Activated CD4-positive, alpha-beta memory T cell treated with anti-CD3 and anti-CD28 coated beads for 36 hours (primary cell): Measurements from ENCODE around the gene MARS1. TPM values are rescaled to one million over a fixed set of nuclear protein-coding genes. Genes with fewer than 3 reads are reported as not detected.

Experiments
- CTCF ChIA-PET: fragments of 350-600 bp; sonication (Branson Sonifier 250); formaldehyde crosslinking; loops from one replicate; lab custom pipeline; 2021; ENCODE audit warnings: antibody characterized with exemption, inconsistent platforms; lab: Charles Lee
- POLR2A ChIA-PET: fragments of 350-600 bp; sonication (Branson Sonifier 250); formaldehyde crosslinking; loops from one replicate; lab custom pipeline; 2021; ENCODE audit warnings: antibody characterized with exemption; lab: Charles Lee
- DNase-seq: peaks from one replicate; pipeline ENCODE4 v3.0.0-alpha.2; 2020
- H3K27ac Mint-ChIP-seq: one replicate; pipeline ENCODE4 v1.8.0; 2021; ENCODE audit warnings: mixed read lengths
- H3K27me3 Mint-ChIP-seq: one replicate; pipeline ENCODE4 v1.8.0; 2021; ENCODE audit warnings: mixed read lengths
- H3K36me3 Mint-ChIP-seq: one replicate; pipeline ENCODE4 v1.8.0; 2021; ENCODE audit warnings: mixed read lengths
- H3K4me1 Mint-ChIP-seq: one replicate; pipeline ENCODE4 v1.8.0; 2021; ENCODE audit warnings: low read depth, mixed read lengths
- H3K4me3 Mint-ChIP-seq: one replicate; pipeline ENCODE4 v1.8.0; 2021; ENCODE audit warnings: mild to moderate bottlenecking, mixed read lengths
- H3K9me3 Mint-ChIP-seq: one replicate; pipeline ENCODE4 v1.8.0; 2021; ENCODE audit warnings: mixed read lengths
- intact Hi-C: fragments of 100-400 bp; cut with micrococcal nuclease; formaldehyde crosslinking; loops from one replicate; pipeline ENCODE4 v1.15.1; 2023
- total RNA-seq, 2 experiments: library from RNA; stranded (reverse); gene quantifications; one replicate each; pipeline ENCODE4 v1.2.3, GENCODE V29; 2021

MARS1 gene
- total RNA-seq, 2 experiments from 2014 or later, result 354 to 364 TPM

DNA sequence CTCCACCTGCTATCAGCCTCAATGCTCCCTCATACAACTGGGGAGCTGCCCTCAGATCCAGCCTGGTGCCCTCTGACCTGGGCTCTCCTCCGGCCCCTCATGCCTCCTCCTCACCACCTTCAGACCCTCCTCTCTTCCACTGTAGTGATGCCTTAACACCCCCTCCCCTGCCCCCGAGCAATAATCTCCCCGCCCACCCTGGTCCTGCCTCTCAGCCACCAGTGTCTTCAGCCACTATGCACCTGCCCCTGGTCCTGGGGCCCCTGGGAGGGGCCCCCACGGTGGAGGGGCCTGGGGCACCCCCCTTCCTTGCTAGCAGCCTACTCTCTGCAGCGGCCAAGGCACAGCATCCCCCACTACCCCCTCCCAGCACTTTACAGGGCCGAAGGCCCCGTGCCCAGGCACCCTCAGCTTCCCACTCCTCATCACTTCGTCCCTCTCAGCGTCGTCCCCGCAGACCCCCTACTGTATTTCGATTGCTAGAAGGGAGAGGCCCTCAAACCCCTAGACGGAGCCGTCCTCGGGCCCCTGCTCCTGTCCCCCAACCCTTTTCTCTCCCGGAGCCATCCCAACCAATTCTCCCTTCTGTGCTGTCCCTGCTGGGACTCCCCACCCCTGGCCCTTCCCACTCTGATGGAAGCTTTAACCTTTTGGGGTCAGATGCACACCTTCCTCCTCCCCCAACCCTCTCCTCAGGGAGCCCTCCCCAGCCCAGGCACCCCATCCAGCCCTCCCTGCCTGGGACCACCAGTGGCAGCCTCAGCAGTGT lies 37.9 kb downstream of the MARS1 start:
- CTCF ChIA-PET, result interaction anchor here (1.2 kb wide), 1 partner anchor 49 kb away, joined by 3 read pairs; no protein-coding TSS in a partner anchor
- Mint-ChIP-seq H3K36me3 (peaks cover 24% of the 10 kb centered on the region), H3K9me3 (no peaks in the 10 kb centered on the region), H3K4me3 (no peak overlapping the region), H3K27me3 (no peaks in the 10 kb centered on the region), H3K27ac (no peak overlapping the region), H3K4me1 (peaks cover 30% of the 10 kb centered on the region)
- intact Hi-C loops, result no loop called here
- DNase-seq, result no peak
- POLR2A ChIA-PET, result interaction anchor here (0.6 kb wide), 1 partner anchor 512 kb away, joined by 3 read pairs; no protein-coding TSS in a partner anchor

DNA sequence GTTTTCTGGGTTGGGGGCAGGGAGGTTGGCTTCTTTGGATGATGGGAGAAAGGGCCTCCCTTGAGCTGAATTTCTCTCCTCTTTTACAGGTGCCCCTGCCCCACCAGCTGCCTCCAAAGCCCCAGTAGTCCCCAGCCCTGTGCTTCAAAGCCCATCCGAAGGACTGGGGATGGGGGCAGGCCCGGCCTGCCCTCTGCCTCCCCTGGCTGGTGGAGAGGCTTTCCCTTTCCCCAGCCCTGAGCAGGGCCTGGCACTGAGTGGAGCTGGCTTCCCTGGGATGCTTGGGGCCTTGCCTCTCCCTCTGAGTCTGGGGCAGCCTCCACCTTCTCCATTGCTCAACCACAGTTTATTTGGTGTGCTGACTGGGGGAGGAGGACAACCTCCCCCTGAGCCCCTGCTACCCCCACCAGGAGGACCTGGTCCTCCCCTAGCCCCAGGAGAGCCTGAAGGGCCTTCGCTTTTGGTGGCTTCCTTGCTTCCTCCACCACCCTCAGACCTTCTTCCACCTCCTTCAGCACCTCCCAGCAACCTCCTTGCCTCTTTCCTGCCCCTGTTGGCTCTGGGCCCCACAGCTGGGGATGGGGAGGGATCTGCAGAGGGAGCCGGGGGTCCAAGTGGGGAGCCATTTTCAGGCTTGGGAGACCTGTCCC lies 38.7 kb downstream of the MARS1 start:
- Mint-ChIP-seq H3K4me3 (no peak overlapping the region), H3K27ac (no peak overlapping the region), H3K27me3 (no peaks in the 10 kb centered on the region), H3K9me3 (no peaks in the 10 kb centered on the region), H3K4me1 (peaks cover 22% of the 10 kb centered on the region), H3K36me3 (peaks cover 24% of the 10 kb centered on the region)
- POLR2A ChIA-PET, result interaction anchor here (0.6 to 1.1 kb wide), 4 partner anchors 10 to 513 kb away, joined by 3 read pairs; no protein-coding TSS in a partner anchor
- CTCF ChIA-PET, result no interaction called here
- intact Hi-C loops, result no loop called here
- no peak for DNase-seq

DNA sequence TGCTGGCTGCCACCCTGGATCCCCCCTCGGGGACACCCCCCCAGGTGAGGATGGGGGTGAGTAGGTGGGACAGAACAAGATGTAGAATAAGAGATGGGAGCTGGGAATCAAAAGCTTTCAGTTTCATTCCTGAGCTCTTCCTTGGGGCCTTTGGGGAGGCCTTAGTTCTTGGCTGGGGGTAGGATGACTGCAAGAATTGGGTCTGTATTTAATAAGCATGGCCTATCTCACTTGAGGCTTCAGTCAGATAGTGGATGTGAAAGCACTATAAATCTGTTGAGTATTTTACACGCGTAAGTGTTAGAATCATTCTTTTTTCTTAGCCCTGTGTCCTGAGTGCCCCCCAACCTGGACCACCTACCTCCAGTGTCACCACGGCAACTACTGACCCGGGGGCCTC lies 39.3 kb downstream of the MARS1 start:
- ChIA-PET CTCF (no interaction called here), POLR2A (interaction anchor here (0.6 to 1.1 kb wide), 2 partner anchors 9 to 95 kb away, joined by 3 read pairs; no protein-coding TSS in a partner anchor)
- no peak overlapping the region for H3K4me3 Mint-ChIP-seq
- H3K27me3 Mint-ChIP-seq, result no peaks in the 10 kb centered on the region
- H3K27ac Mint-ChIP-seq, result no peak overlapping the region
- H3K4me1 Mint-ChIP-seq, result peaks cover 16% of the 10 kb centered on the region
- no peak for DNase-seq
- no peaks in the 10 kb centered on the region for H3K9me3 Mint-ChIP-seq
- peaks cover 28% of the 10 kb centered on the region for H3K36me3 Mint-ChIP-seq
- intact Hi-C loops, result no loop called here

DNA sequence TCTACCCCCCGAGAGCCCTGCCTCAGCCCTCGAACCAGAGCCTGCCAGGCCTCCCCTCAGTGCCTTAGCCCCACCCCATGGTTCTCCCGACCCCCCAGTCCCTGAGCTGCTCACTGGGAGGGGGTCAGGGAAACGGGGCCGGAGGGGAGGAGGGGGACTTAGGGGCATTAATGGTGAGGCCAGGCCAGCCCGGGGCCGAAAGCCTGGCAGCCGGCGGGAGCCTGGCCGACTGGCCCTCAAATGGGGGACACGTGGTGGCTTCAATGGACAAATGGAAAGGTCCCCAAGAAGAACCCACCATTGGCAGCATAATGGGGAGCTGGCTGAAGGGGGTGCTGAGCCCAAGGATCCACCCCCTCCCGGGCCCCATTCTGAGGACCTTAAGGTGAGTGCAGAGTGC lies 40.3 kb downstream of the MARS1 start:
- Mint-ChIP-seq H3K36me3 (peaks cover 37% of the 10 kb centered on the region), H3K27ac (no peak overlapping the region)

DNA sequence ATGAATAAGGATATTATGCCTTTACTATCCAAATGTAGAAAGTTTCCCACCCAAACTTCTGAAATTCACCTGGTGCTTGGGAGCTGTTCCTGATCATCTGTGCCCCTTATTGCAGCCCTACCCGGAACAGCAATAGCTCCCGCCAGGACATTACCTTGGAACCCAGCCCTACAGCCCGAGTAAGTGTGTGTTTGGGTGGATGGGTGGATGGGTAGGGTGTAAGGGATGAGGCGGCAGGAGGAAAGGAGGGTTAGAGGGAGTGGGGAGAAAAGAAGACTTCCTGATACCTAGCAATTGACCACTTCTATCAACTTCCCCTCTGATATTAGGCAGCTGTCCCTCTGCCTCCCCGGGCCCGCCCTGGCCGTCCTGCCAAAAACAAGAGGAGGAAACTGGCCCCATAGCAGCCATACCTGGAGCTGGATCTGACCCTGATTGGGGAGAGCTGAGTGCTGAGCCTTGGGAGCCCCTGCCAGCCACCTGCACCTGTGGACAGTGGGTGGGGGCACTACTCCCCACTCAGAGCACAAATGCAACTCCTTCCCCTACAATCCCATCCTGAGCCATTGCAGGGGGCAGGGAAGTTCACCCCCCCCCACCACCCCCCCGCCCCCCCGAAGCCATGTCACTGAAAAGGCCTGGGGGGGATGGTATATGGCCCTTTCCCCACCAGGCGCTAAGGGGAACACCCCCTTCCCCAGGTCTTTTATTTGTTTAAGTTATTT lies 41.1 kb downstream of the MARS1 start:
- DNase-seq, result no peak
- Mint-ChIP-seq H3K36me3 (peaks cover 37% of the 10 kb centered on the region), H3K9me3 (no peaks in the 10 kb centered on the region), H3K4me3 (no peak overlapping the region), H3K27me3 (no peaks in the 10 kb centered on the region), H3K27ac (no peak overlapping the region), H3K4me1 (peaks cover 7% of the 10 kb centered on the region)
- ChIA-PET CTCF (interaction anchor here (1.3 kb wide), 1 partner anchor 228 kb away, joined by 3 read pairs; no protein-coding TSS in a partner anchor), POLR2A (no interaction called here)
- intact Hi-C loops, result no loop called here

More for the DNA sequence above, 40.3 kb downstream of the MARS1 start:
- Mint-ChIP-seq H3K27me3 (no peaks in the 10 kb centered on the region), H3K9me3 (no peaks in the 10 kb centered on the region), H3K4me3 (no peak overlapping the region), H3K4me1 (peaks cover 15% of the 10 kb centered on the region)
- ChIA-PET POLR2A (no interaction called here), CTCF (no interaction called here)
- intact Hi-C loops, result no loop called here
- no peak for DNase-seq

DNA sequence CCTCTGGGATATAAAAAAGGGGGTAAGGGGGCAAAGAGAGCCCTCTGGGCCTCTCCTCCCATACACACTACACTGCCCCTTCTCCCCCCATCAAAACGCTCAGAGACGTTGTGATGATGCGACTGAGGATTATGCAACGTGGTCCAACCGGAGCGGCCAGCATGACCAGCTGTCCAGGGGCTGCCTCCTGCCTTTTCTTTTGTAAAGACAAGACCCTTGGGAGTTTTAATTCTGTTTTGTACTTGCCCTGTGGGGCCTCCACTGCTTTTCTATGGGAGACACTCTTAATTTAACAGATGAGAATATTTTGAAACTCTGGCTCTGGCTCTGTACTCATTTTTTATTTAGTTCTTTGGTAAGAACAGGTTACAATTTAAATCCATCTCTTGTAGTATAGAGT lies 42.0 kb downstream of the MARS1 start:
- Mint-ChIP-seq H3K36me3 (peaks cover 41% of the 10 kb centered on the region), H3K9me3 (no peaks in the 10 kb centered on the region), H3K4me3 (no peak overlapping the region), H3K4me1 (no peaks in the 10 kb centered on the region), H3K27ac (no peak overlapping the region), H3K27me3 (no peaks in the 10 kb centered on the region)
- ChIA-PET CTCF (interaction anchor here (1.3 kb wide), 2 partner anchors 71 to 227 kb away, joined by 3 to 4 read pairs; partner anchors contain the start of gene GLI1), POLR2A (interaction anchor here (1.3 to 1.6 kb wide), 3 partner anchors 9 to 81 kb away, joined by 3 to 4 read pairs (median 4); partner anchors contain the start of gene ARHGEF25)
- DNase-seq, result no peak
- intact Hi-C loops, result no loop called here

DNA sequence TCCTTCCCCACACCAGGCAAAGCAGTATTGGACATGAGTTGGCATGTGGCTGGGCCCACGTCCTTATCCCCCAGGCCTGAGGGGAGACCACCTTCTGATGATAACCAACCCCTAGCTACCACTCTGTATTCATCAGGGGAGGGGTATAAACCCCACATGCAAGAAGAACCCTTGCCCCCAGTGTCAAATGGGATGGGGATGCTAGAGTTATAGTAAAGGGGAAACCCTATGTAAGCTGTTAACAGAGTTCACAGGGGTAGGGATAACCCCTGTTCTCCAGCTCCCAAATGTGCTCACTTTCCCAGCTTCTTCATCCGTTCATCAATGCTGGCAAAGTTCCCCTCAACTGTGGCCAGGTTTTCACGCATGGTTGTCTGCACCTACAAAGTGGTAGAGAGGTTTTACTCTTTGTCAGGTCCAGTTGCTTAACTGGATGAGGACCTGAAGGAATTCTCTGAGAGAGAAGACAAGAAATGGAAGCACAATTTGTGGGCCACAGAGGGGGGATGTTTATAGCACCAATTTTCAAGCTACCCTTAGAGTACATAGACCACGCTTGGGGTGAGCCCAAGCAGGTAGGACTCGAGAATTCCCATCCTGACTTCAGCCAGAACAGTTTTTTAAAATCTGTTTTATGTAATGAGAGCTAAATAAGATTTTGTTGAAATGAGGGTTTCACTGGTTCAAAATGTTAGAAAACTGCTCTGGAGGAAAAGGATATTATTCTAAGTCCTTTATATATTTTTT lies 42.7 kb downstream of the MARS1 start:
- Mint-ChIP-seq H3K9me3 (no peaks in the 10 kb centered on the region), H3K4me3 (no peak overlapping the region), H3K27ac (no peak overlapping the region), H3K27me3 (no peaks in the 10 kb centered on the region), H3K36me3 (peaks cover 45% of the 10 kb centered on the region), H3K4me1 (no peaks in the 10 kb centered on the region)
- no peak for DNase-seq
- POLR2A ChIA-PET, result interaction anchor here (1.3 to 1.6 kb wide), 3 partner anchors 8 to 80 kb away, joined by 3 to 4 read pairs (median 4); partner anchors contain the start of gene ARHGEF25
- intact Hi-C loops, result no loop called here
- CTCF ChIA-PET, result interaction anchor here (1.3 kb wide), 1 partner anchor 72 kb away, joined by 4 read pairs; the partner anchor contains the start of gene GLI1

DNA sequence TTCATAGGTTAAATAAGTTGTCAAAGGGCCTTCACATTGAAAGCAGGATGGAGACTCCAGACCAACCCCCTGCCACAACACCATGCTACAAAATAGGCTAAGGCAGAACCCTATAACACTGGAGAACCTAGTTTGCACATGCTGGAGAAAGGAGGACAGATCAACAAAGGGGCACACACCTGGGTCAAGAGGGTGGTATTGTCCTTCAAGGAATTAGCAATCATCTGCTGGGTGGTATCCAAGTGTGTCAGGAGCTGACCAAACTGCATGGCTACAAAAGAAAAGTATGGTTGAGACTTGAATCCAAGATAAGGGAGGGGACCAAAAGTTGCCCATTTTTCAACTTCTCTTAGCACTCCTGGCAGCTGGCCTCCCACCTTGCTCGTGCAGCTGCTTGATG lies 44.0 kb downstream of the MARS1 start:
- H3K36me3 Mint-ChIP-seq, result peaks cover 43% of the 10 kb centered on the region
- no peaks in the 10 kb centered on the region for H3K27me3 Mint-ChIP-seq
- intact Hi-C loops, result no loop called here
- CTCF ChIA-PET, result interaction anchor here (0.8 kb wide), 1 partner anchor 101 kb away, joined by 3 read pairs; the partner anchor contains the start of gene B4GALNT1
- H3K9me3 Mint-ChIP-seq, result no peaks in the 10 kb centered on the region
- H3K27ac Mint-ChIP-seq, result no peak overlapping the region
- POLR2A ChIA-PET, result interaction anchor here (0.6 to 0.7 kb wide), 2 partner anchors 17 to 302 kb away, joined by 3 read pairs; partner anchors contain the start of gene SHMT2
- no peaks in the 10 kb centered on the region for H3K4me1 Mint-ChIP-seq
- H3K4me3 Mint-ChIP-seq, result no peak overlapping the region
- DNase-seq, result no peak

DNA sequence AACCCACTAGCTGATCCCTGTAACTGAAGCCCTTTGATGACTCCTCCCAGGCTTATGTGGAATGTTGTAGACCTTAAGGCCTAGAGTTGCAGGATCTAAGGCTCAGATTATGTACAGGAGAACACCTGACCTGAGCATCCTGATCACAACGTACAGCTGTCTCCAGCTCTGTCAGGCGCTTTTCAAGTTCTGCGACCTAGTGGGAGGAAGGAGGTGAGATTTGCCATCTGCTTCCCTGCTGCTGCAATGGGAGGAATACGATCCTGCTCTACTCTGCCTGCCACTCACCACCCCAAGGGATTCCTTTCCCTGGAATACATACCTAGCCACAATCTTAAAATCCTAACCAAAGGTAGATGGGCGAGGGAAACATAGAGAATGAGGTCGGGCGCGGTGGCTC lies 45.2 kb downstream of the MARS1 start:
- intact Hi-C loops, result no loop called here

DNA sequence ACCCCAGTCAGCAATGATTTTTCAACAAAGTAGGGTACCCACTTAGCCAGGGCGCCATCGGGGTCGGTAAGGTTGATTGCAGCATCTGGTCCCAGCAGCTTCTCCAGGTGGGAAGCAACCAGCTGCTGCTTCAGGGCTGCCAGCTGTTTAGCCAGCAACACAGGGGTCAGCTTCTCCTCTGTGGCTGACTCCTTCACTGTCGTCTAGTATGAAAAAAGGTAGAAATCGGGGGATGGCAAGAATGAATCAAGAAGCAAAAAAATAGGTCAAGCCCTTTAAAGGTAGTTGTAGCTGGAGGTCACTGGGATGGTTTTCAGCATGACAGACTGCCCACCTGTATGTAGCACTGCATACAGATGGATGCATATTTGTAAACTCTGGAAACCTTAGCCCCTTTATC lies 46.4 kb downstream of the MARS1 start:
- intact Hi-C loops, result no loop called here
- POLR2A ChIA-PET, result interaction anchor here (1.0 kb wide), 1 partner anchor 13 kb away, joined by 3 read pairs; the partner anchor contains the start of gene DCTN2
- Mint-ChIP-seq H3K9me3 (no peaks in the 10 kb centered on the region), H3K27me3 (no peaks in the 10 kb centered on the region), H3K36me3 (peaks cover 34% of the 10 kb centered on the region), H3K4me1 (no peaks in the 10 kb centered on the region), H3K4me3 (no peak overlapping the region), H3K27ac (no peak overlapping the region)
- CTCF ChIA-PET, result interaction anchor here (1.0 kb wide), 1 partner anchor 99 kb away, joined by 3 read pairs; the partner anchor contains the start of gene B4GALNT1
- no peak for DNase-seq

More for the DNA sequence above, 45.2 kb downstream of the MARS1 start:
- Mint-ChIP-seq H3K4me3 (no peak overlapping the region), H3K9me3 (no peaks in the 10 kb centered on the region), H3K36me3 (peaks cover 37% of the 10 kb centered on the region), H3K4me1 (no peaks in the 10 kb centered on the region), H3K27ac (no peak overlapping the region), H3K27me3 (no peaks in the 10 kb centered on the region)
- ChIA-PET POLR2A (interaction anchor here (1.0 kb wide), 1 partner anchor 8 kb away, joined by 3 read pairs; no protein-coding TSS in a partner anchor), CTCF (no interaction called here)
- DNase-seq, result no peak
